Hematopoietic multipotent progenitor cell treated with erythropoietin and hydrocortisone succinate and interleukin-3 and kit ligand, for 8 days (in vitro differentiated cells): Measurements from ENCODE around the gene DNAJC6.
"Not testable (repeated sequence)": the region's sequence is repeated elsewhere in the genome, so short reads cannot be mapped to it uniquely, and the experiment has no call there.

ENCODE experiments used
- DNase-seq: peaks from one replicate; pipeline ENCODE4 v3.0.0-alpha.2; 2015

Gene DNAJC6

DNA sequence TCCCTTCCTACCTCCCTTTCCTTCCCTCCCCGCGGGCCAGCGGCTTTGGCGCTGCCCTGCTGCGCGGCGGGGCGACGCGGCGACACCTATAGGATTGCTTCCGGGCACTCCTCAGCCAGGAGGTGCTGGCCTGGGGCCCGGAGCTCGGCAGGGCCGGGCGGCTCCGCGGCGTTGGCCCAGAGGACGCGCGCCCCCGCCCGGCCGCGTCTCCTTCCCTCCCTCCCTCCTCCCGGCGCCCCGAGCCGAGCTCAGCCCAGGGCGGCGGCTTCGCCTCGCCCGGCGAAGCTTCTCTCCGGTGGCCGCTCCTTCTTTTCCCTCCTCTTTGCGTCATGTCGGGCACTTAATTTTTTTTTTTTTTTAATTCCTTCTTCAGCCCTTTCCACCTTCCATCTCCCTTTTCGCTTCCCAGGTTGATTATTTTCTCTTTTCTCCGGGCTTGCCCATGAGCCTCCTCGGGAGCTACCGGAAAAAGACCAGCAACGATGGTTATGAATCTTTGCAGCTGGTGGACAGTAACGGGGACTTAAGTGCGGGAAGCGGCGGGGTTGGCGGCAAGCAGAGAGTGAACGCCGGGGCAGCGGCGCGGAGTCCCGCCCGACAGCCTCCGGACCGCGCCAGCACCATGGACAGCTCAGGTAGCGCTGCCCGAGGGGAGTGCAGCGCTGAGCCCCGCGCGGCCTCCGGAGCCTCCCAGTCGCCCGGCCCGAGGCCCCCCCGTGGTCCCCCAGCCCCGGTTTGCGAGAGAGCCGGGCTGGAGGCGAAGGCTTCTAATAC is at the start of gene DNAJC6:
DNAJC6 (plus strand) TSS at position 240 of the 774 bp plus-strand sequence; CDS start at position 443, 203 bp downstream.
- peak; percentile 74 for DNase-seq

DNA sequence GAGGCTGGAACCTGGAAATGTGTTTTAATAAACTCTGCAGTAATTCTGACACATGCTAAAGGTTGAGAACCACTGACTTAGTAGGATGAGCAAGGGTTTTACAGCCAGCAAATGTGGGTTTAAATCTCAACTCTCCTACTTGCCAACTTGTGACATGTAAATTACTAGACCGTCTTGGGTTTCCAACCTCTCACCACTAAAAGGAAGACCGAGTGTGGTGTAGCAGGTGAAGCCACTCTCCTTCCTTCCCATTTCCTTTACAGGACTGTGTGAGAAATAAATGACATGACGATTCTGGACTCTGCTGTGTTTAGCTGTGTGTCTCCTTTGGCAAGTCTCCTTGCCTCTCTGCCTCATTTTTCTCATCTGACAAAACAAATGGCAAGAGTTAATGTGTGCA is 49.5 kb upstream of the DNAJC6 start:
- DNase-seq: no peak

DNA sequence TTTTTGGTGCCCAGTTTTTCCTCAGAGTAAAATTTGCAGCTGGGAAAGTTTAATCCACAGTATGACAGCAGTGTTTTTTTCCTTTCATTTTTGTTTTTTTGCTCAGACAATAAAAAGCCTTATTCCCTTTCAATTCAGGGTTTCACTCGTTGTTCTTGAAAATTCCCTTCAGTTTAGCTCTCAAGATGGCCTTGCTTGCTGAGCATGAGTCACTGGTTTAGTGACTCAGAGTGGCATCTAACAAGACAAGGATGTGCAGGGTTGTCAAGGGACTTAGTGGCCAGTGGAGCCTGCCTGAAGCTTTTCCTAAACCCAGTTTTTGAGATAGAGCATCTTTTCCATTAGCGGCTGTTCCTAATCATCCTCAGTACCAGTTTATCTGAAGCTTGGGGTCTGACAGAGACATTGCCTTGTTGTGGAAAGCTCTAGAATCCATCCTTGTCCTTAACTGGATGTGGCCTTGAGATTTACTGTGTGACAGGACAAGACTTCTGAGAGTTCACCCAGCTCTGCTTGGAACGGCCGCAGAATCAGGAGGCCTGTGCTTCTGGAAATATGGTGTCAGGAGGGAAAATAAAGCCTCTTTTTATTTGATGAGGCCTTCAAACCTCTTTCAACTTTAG is 48.4 kb upstream of the DNAJC6 start:
- DNase-seq: peak; percentile 66

DNA sequence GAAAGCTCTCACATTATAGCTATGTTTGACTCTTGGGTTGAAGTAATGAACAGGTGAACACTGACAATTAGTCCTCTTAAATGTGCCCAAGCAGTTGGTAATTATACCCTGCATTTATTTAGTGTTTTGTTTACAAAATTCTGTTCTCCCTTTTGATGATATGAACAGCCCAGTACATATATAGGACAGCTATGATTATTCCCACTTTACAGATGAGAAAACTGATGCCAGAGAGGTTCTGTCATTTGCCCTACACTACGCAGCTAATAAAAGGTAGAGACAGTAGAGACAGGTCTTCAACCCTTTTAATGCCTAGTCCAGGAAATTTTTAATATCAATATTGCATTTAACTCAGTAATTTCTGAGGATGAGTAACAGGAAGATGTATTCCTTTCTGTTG is 46.1 kb upstream of the DNAJC6 start:
- DNase-seq: no peak

DNA sequence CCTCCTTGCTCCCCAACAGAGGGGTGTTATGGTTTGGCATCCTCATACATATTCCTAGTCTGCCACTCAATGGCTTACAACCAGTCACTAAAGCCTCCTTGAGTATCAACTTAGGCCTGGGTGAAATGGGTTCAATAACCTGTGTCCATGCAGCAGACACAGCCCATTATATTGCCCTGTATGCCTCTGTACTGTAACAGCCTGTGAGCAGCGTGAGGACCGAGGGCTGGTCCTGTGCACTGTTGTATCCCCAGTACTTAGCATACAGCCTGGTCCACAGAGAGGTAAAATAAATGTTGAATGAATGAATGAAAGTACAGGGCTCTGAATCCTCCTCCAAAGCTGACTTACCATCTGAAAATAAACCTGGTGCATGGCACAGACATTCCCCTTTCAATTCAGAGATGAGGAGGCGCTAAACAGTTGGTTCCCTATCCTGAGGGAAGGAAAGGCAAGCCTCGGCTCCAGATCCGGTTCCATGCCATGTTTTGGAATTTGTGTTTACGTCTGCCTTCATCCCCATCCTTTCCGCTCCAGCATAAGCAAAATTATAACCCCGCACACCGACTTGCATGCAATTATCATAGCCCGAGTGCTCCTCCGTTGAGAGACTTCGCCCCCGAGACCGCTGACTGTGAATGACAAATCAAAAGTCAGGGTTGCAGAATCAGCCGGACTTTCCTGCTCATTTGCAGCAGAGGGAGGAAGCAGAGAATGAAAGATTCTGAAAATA is 45.0 kb upstream of the DNAJC6 start:
- DNase-seq: peak; percentile 60

DNA sequence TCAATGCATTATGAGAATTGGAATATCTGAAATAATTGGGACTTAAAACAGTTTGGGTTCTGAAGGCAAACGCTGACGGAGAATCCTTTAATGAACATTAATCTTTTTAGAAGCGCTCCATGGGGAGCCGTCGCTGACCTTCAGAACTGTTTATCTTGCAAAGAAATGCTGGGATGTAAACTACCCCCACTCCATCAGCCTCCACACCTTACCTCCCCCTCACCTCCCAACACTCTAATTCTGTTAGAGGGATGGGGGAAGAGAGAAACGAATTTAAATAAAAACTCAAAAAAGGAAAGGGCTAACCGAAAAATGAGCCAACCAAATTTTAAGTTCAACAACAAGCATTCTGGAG is 44.1 kb upstream of the DNAJC6 start:
- DNase-seq: no peak

DNA sequence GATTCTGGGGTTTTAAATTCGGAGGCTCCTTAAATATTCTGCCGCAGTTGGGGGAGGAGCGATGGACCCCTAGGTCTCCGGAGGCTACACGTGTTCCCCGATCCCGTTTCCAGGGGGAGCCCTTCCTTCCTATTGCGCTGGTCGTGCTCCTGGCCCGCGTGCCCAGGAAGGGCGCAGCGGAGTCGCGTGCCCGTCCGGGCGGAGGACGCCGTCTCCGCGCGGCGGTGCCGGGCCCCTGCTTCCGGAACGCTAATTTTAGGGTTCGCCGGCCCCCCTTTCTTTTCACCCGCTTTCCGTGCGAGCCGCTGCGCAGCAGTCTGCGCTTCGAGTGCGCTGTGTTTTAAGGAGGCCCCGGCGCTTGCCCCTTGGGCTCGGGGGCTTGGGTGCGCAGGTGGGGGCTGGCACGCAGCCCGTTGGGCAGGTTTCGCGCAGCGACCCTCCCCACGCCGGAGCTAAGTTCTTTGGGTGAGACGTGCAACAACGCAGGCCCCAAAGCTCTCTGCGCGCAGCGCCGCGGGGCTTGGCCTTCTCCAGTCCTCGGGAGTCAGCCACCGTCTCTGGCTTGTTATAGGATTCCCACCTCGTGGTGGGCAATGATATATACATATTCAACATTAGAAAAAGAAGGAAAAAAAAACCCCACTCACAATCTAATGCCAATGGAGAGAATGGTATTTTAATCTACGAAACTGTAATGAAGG is 43.5 kb upstream of the DNAJC6 start:
- peak; percentile 81 for DNase-seq

DNA sequence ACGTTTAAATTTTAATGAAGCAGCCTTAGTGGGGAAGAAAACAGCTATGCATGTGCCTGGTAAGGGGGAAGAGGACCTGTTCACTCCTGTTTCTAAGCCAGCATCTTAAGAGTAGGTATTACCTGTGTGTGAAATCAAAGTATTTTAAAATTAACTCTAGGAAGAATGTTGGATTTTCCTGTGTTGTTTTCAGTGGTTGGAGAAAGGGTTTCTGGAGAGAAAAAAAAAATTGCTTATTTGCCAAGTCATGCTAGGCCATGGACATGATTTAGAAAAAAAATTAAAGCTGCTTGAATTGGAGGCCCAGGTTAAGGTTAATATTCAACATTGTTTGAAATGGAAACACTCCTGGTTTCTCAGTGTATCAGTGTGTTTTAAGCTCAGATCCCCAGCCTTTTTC is 42.9 kb upstream of the DNAJC6 start:
- no peak for DNase-seq

DNA sequence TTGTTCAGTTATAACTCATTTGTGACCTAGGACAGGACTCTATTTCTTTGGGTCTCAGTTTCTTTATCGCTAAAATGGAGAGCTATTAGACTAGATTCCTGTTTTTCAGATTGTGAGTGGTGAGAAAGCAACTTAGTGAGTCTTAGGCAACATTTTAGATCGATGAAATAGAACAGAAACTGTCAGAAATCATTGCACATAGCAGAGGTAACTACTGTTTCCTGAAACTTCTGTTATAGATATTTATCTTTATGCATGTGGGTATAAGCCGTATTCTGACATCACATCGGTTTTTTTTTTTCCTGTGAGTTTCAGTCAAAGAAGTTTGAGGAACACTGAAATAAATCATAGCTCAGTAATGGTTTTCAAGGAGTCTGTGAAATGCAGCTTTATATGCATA is 42.1 kb upstream of the DNAJC6 start:
- no peak for DNase-seq

DNA sequence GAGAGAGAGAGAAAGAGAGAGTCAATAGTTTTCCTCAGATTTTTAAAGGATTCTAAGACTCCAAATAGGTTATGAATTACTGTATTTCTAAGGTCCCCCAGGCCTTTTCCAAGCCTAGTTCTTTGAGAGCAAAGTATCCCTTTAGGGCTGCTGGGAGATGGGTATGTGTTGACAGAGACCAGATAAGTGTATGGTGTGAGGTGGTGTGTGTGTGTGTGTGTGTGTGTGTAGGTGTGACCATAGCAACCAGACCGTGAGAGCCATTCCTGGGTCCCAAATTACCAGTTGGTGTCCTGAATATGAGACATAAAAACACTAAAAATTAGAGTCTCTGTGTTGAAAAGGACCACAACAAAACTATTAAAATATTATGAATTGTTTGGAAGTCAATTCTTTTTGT is 41.7 kb upstream of the DNAJC6 start:
- DNase-seq: peak; percentile 53

DNA sequence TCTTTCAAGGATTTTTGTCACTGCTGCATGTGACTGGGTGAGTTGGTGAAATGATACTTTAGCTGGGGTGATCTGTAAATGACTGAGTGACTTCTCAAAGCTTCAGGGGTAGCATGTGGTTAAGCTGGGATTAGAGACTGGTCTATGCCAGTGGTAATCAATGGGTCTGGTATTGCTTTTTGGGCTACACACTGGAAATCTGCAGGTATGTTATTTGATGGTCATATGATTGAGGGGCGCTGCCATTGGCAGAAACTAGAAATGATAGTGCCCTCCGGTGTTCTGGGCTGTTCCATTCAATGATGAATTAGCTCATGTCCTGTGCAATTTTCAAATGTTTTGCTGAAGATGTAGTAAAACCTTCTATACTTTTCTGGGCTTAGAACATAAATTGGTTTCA is 39.7 kb upstream of the DNAJC6 start:
- DNase-seq: no peak

DNA sequence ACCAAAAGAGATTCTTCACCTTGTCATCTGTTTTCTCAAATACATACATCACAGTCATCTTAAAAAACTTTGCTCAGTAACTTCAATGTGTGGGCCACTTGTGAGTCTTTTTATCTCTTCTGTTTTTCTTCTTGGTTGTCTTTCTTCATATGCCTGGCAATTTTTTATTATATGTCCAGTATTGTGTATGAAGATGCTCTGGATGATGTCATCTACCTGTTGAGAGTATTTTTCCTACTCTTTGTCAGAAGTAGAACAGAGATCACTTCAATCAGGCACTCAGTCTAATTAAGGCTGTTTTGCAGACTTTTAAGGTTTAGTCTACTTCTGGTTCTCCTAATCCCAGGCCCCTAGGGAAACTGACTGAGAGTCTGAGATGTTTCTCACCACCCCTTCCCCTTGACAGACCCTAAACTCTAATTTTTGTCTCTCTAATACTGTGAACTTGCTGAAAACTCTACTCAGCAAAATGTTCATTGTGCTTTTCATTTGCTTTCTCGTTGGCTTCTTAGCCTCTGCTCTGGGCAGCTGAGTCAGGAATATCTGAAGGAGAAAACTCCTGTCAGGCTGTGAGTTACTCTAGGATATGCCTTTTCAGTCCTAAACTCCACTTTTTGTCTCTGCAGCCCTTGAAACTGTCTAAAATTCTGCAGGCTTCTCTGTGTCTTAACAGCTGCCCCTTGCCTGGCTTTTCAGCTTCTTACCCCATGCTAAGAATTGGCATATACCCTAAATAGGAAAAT is 33.0 kb upstream of the DNAJC6 start:
- no peak for DNase-seq

DNA sequence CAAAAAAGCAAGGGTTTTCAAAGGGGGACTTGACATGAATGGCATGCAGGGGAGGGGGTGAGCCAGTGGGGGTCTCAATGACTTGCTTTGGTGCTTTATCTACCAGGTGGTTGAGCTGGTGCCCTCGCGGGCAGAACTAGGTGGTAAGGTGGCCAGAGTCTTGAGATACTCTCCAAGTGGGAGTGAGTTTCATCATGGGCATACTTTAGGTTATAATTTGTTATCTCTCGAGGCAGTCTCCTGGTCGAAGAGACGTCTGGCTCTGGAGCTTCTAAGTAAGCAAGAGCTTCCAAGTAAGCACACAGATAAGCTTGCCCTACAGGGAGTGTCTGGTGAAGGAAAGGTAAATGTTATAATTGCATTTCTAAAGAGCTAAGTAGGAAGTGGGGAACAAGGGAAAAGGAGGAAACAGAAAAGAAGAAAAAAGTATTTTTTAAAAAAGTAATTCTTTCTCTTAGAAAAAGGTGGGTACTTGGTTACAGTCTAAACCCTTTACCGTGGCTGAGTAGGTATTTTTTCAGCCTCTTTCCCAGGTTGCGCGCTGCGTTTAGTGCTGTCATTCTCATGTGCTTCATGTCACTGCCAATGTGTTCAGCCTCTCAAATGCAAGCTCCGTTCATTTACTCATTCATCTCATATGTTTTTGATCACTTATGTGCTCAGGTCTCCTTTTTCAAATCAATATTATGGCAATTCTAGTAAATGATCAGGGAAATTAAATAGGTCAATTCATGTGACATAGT is 31.6 kb upstream of the DNAJC6 start:
- DNase-seq: peak; percentile 93

DNA sequence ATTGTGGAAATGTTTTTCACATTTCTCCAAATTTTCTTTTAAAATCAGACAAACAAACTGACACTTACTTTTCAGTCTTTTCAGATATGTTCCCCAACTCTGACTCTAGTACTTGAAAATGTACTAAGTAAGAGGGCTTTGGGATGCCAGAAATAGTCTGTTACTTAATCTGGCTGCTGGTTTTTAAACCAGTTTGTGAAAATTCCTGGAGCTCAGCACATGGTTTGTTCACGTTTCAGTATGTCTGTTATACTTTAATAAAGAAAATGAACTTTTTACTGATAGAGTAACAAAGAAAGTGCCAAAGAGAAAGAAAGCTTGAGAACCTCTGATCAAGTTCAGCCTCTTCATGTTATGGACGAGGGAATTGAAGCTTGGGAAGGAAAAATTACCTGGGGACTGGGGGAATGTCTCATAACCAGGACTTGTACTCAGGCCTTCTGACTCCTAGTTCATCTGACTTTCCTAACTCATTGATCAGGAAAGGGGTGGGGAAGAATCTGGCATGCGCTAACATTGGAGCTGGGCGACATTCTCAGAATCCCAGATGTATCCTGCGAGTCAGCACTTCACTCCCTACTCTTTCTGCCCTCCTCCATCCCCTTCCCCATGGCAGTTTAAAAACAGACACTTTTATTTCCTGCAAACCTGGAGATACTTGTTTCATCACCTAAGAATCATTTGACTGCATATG is 30.8 kb upstream of the DNAJC6 start:
- no peak for DNase-seq

DNA sequence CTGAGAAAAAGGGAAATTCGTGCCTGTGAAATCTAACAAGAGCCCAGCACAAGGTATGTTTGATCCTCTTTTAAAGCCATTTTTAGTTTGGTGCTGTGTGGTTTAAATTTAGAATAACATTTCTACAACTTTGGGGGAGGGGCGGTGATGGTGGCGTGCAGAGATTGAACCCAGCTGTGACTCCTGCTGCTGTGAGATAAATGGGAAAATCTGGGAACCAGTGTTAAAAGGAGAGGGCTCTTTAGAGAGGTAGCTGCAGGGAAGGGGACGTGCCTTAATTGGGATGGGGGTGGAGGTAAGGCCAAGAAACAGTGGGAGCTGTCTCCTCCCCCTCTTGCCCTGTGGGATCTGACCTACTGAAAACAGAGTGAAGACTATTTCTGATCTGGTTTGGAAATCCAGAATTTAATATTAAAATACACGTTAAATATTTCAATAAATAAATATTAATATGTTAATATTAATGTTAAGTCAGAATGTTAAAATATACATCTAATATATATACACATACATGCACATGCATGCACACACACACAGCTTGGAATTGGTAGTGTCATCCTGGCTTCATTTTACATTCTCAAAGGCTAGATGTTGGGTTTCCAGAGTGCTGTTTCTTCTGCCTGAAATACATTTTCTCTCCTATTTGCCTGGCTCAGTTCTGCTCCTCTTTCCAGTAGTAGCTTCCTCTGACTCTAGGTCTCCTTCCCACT is 30.1 kb upstream of the DNAJC6 start:
- no peak for DNase-seq

DNA sequence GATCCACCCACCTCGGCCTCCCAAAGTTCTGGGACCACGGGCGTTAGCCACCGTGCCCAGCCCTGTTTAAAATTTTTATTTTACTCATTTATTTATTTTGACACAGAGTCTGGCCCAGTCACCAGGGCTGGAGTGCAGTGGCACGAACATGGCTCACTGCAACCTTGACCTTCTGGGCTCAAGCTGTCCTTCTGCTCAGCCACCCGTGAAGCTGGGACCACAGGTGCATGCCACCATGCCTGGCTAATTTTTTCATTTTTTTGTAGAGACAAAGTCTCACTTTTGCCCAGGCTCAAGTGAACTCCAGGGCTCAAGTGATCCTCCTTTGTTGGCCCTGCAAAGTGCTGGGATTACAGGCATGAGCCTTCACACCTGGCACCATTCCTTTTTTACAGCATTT is 27.5 kb upstream of the DNAJC6 start:
- no peak for DNase-seq

DNA sequence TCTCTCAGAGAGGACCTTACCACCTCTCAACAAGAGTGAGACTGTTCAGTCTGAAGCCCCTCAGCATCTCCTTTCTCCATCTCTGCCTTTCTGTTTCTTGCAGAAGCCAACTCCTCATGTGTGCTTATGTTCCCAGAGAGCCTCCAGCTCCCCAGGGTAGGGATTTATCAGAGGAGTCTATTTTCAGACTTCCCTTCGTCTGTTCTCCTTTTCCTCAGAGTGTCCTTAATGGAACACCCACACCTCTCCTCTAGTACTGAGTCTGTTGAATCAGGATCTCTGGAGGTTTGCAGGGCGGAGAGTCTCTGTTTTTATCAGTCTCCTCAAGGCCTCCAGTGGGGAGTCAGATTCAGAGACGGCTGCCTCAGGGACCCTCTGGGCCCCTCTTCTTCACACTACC is 25.1 kb upstream of the DNAJC6 start:
- no peak for DNase-seq

DNA sequence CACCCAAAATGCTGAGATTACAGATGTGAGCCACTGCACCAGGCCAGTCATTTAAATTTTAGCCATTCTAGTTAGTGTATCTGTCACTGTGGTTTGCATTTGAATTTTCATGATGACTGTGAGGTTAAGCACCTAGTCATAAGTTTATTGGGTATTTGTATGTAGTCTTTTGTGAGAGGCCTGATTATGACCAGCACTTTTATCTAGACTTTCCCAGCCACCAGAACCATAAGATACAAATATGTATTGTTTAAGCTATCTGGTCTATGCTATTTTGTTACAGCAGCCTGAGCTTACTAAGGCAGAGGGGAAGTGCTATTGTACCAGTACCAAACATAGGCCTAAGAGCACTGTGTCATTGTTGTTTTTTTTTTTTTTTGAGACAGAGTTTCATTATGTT is 19.9 kb upstream of the DNAJC6 start:
- peak; percentile 65 for DNase-seq

DNA sequence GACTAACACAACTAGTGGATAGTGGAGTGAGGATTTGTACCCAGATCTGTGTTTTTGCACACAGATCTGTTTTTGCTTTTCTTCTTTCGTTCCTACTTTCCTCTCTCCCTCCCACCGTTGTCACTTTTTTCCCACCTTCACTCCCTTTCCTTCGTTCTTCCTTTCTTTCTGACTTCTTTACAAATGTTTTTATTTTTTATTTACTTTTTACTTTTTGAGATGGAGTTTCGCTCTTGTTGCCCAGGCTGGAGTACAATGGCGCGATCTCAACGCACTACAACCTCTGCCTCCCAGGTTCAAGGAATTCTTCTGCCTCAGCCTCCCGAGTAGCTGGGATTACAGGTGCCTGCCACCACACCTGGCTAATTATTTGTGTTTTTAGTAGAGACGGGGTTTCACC is 17.5 kb upstream of the DNAJC6 start:
- not testable (repeated sequence) for DNase-seq

DNA sequence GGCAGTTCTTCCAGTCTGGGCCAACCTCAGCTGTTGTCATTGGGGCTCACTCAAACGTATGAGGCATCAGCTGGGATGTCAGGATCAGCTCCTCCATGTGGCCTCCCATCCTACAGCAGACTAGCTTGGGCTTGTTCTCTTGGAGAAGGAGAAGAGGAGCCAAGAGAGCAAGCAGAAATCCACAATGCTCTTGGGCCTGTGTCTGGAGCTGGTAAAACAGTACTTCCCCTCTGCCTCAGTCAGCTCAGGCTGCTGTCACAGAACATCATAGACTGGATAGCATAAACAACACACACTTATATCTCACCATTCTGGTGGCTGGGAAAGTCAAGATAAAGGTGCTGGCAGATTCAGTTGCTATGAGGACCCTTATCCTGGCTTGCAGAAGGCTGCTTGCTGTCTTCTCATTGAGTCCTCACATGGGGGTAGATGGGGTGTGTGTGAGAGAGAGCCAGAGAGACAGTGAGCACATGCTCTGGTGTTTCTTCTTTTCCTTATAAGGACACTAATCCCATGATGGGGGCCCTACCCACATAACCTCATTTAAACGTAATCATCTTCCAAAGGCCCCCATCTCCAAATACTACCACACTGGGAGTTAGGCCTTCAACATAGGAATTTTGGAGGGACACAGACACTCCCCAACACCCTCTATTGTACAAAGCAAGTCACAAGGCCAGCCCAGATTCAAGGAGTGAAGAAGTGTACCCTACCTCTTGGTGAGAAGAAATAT is 16.3 kb upstream of the DNAJC6 start:
- DNase-seq: peak; percentile 100
